Choroid plexus epithelial cell (primary cell): ENCODE measurements around the gene MSX1.

ENCODE experiments used
- DNase-seq: peaks from one replicate; pipeline ENCODE4 v3.0.0-alpha.2; 2010; ENCODE audit warnings: low read depth
- H3K4me3 ChIP-seq: 2 replicates; pipeline ENCODE4 v1.5.1; 2011; ENCODE audit warnings: low read depth, mild to moderate bottlenecking, control low read depth, low read length, moderate library complexity
- TF ChIP-seq, protein P1 (sequence below): conservative IDR thresholded peaks from 2 replicates; pipeline ENCODE4 v1.5.1; 2011; ENCODE audit warnings: low read depth, mild to moderate bottlenecking, control low read depth, inconsistent platforms, low read length, moderate library complexity

The MSX1 gene

DNA sequence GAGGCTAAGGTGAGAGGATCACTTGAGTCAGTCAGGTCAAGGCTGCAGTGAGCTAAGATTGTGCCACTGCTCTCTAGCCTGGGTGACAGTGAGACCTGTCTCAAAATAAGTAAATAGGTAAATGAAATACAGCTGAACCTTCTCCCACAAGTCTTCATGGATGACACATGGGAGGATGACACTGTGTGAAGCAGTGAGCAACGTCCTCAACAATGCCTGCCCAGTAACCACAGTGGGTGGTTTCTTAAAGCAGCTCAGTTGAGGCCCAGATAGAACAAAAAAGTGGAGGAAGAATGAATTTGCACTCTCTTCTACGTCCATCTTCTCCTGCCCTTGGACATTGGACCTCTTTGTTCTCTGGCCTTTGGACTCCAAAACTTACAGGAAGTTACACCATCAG is 52.7 kb downstream of the MSX1 start:
- no peak overlapping the region for H3K4me3 ChIP-seq
- DNase-seq: no peak
- TF ChIP-seq, protein P1, sequence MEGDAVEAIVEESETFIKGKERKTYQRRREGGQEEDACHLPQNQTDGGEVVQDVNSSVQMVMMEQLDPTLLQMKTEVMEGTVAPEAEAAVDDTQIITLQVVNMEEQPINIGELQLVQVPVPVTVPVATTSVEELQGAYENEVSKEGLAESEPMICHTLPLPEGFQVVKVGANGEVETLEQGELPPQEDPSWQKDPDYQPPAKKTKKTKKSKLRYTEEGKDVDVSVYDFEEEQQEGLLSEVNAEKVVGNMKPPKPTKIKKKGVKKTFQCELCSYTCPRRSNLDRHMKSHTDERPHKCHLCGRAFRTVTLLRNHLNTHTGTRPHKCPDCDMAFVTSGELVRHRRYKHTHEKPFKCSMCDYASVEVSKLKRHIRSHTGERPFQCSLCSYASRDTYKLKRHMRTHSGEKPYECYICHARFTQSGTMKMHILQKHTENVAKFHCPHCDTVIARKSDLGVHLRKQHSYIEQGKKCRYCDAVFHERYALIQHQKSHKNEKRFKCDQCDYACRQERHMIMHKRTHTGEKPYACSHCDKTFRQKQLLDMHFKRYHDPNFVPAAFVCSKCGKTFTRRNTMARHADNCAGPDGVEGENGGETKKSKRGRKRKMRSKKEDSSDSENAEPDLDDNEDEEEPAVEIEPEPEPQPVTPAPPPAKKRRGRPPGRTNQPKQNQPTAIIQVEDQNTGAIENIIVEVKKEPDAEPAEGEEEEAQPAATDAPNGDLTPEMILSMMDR: no peak

DNA sequence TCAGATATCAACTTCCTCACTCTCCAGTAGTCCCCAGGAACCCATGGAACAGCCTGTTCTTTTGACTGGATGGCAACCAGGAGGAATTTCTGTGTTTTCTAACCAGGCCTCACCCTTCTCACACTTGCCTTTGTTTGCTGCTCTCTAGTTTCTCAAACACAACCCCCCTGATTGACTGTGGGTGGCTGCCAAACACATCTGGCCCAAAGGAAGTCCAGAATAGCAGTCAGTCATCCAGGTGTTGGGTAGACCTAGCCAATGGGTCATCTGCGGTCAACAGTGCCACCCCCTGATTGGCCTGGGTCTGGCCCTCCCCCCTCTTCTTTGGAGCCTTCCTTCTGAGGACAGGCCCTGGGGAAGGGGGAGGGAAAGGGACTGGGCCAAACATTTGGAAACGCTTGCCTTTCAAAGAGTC is 53.7 kb downstream of the MSX1 start:
- no peak for DNase-seq
- TF ChIP-seq, protein P1: no peak
- no peak overlapping the region for H3K4me3 ChIP-seq
